K562 (cell line): ENCODE data around the gene GPX5. TPM values are rescaled to one million over a fixed set of nuclear protein-coding genes. Genes with fewer than 3 reads are reported as not detected.

ENCODE experiments used
- ARID3B ChIP-seq: fragments of 250-450 bp; sonication (Bioruptor Pico); IDR thresholded peaks from 2 replicates; pipeline ENCODE4 v1.4.0; 2020; ENCODE audit warnings: borderline replicate concordance
- CREB5 ChIP-seq: fragments of 250-450 bp; sonication (Bioruptor Pico); IDR thresholded peaks from 2 replicates; pipeline ENCODE4 v1.5.0; 2020; ENCODE audit warnings: mild to moderate bottlenecking
- CREM ChIP-seq: IDR thresholded peaks from 2 replicates; pipeline ENCODE4 v1.6.1; 2014; ENCODE audit warnings: antibody characterized with exemption, low read depth
- ETV5 ChIP-seq: sonication (generic); formaldehyde crosslinking; IDR thresholded peaks from 2 replicates; pipeline ENCODE4 v1.4.0; 2020; ENCODE audit warnings: low read depth, mild to moderate bottlenecking, missing genetic modification reagents
- GABPB2 ChIP-seq: fragments of 250-450 bp; sonication (Bioruptor Pico); conservative IDR thresholded peaks from 2 replicates; pipeline ENCODE4 v1.5.1; 2021; ENCODE audit warnings: mild to moderate bottlenecking
- HNRNPL ChIP-seq: fragments of 200-400 bp; formaldehyde crosslinking; IDR thresholded peaks from 2 replicates; pipeline ENCODE4 v1.6.1; 2017; ENCODE audit warnings: low read depth, mild to moderate bottlenecking, low read length
- HOMEZ ChIP-seq: fragments of 250-450 bp; sonication (Bioruptor Pico); IDR thresholded peaks from 2 replicates; pipeline ENCODE4 v1.4.0; 2020; ENCODE audit warnings: mild to moderate bottlenecking, moderate library complexity
- LARP7 ChIP-seq: fragments of 450-650 bp; IDR thresholded peaks from 2 replicates; pipeline ENCODE4 v1.6.1; 2016
- MAZ ChIP-seq, 2 experiments: fragments of 450-650 bp in 1 of 2; sonication (generic) in 1 of 2; formaldehyde crosslinking; IDR thresholded peaks in 1 of 2; conservative IDR thresholded peaks in 1 of 2; 2 replicates each; pipeline versions ENCODE4 v1.4.0 to v1.5.0; 2020; ENCODE audit warnings: mild to moderate bottlenecking in 1 of 2, missing genetic modification reagents in 1 of 2
- NCOR1 ChIP-seq: fragments of 450-650 bp; IDR thresholded peaks from 2 replicates; pipeline ENCODE4 v1.6.1; 2016; ENCODE audit warnings: mild to moderate bottlenecking, moderate library complexity
- NONO ChIP-seq, 2 experiments: fragments of 200-400 bp in 1 of 2; fragments of 450-650 bp in 1 of 2; formaldehyde crosslinking in 1 of 2; IDR thresholded peaks; 2 replicates each; pipeline ENCODE4 v1.6.1; 2017; ENCODE audit warnings: low read depth in 2 of 2, mild to moderate bottlenecking in 2 of 2, moderate library complexity in 2 of 2, low read length in 1 of 2
- NUFIP1 ChIP-seq: fragments of 450-650 bp; IDR thresholded peaks from 2 replicates; pipeline ENCODE4 v1.6.1; 2018; ENCODE audit not compliant: partially characterized antibody
- POLR3A ChIP-seq: IDR thresholded peaks from 2 replicates; pipeline ENCODE4 v1.6.1; 2011; ENCODE audit warnings: borderline replicate concordance, mild to moderate bottlenecking, moderate library complexity; ENCODE audit not compliant: insufficient read length, insufficient read depth; ENCODE audit errors: extremely low read depth
- PPARD ChIP-seq: fragments of 250-450 bp; sonication (Bioruptor Pico); IDR thresholded peaks from 2 replicates; pipeline ENCODE4 v1.8.0; 2022; ENCODE audit warnings: inconsistent platforms, mild to moderate bottlenecking, moderate library complexity
- SETDB1 ChIP-seq: IDR thresholded peaks from one replicate; pipeline ENCODE4 v1.6.1; 2012; ENCODE audit warnings: low read length, control low read depth, inconsistent platforms
- TCF7 ChIP-seq: sonication (generic); IDR thresholded peaks from 2 replicates; pipeline ENCODE4 v1.6.1; 2016; ENCODE audit warnings: antibody characterized with exemption, borderline replicate concordance
- TRIM25 ChIP-seq: fragments of 450-650 bp; IDR thresholded peaks from 2 replicates; pipeline ENCODE4 v1.7.0; 2016; ENCODE audit warnings: borderline replicate concordance
- ZC3H11A ChIP-seq: IDR thresholded peaks from 2 replicates; pipeline ENCODE4 v1.6.1; 2012; ENCODE audit warnings: low read depth, low read length, improper control_type of control experiment
- ZNF121 ChIP-seq: sonication (generic); formaldehyde crosslinking; conservative IDR thresholded peaks from 2 replicates; pipeline ENCODE4 v1.8.0; 2022; ENCODE audit warnings: missing genetic modification reagents
- ZNF395 ChIP-seq: fragments of 200-800 bp; sonication (Bioruptor generic); IDR thresholded peaks from 2 replicates; pipeline ENCODE4 v1.6.1; 2017; ENCODE audit warnings: missing genetic modification characterization, missing compliant biosample characterization
- ZNF778 ChIP-seq: fragments of 450-650 bp; formaldehyde crosslinking; IDR thresholded peaks from 2 replicates; pipeline ENCODE4 v1.4.0; 2020; ENCODE audit warnings: mild to moderate bottlenecking, moderate library complexity
- polyA plus RNA-seq, 8 experiments: library from polyadenylated mRNA; depleted of rRNA in 4 of 8; stranded (reverse) in 5 of 8; unstranded in 3 of 8; fragments of >200 nt; fragmentation: Nextera tagmentation in 2 of 8; fragmentation: Illumina TruSeq in 1 of 8; extraction: Ambion mirVana in 2 of 8; extraction: Trizol in 1 of 8; gene quantifications; 2 replicates each; pipeline versions ENCODE4 v1.2.1 to v1.2.3, GENCODE V29; 2011 to 2014; ENCODE audit warnings: inconsistent platforms in 1 of 8, missing spikeins in 1 of 8
- total RNA-seq, 7 experiments: library from RNA; depleted of rRNA in 6 of 7; stranded (reverse); fragments of >200 nt in 6 of 7; fragmentation: Illumina TruSeq in 2 of 7; extraction: Trizol in 2 of 7; gene quantifications; 2 replicates each; pipeline versions ENCODE4 v1.2.1 to v1.2.3, GENCODE V29; 2011 to 2021; ENCODE audit warnings: low replicate concordance in 1 of 7

GPX5 gene
- total and polyA plus RNA-seq, 9 of the 15 experiments (the other 6 are each of a cell fraction or from before 2014, with no cell fraction given): 0.07 to 0.18 (median 0.15) TPM; not detected in 6

GRCh38 chr6:28551891-28552666, 26.4 kb downstream of the GPX5 start (continued):
- TF ChIP-seq ZNF395 (CRISPR knock-in tag): no peak
- no peak for TF ChIP-seq CREM
- TF ChIP-seq MAZ (CRISPR knock-in tag; conservative IDR thresholded peaks at IDR 0.05 in 1 of 2, IDR thresholded peaks at IDR 0.05 in 1 of 2): no peak
- no peak for TF ChIP-seq NUFIP1
- TF ChIP-seq ZC3H11A: no peak
- TF ChIP-seq SETDB1: no peak
- no peak for TF ChIP-seq POLR3A
- no peak for TF ChIP-seq NONO (IDR thresholded peaks at IDR 0.05; ENCODE audit: low read depth in 2 of 2, low read length in 1 of 2)
- TF ChIP-seq HNRNPL: no peak
- no peak for TF ChIP-seq ZNF778 (CRISPR knock-in tag)
- no peak for TF ChIP-seq TCF7
- no peak for TF ChIP-seq TRIM25
- TF ChIP-seq CREB5: no peak
- no peak for TF ChIP-seq ARID3B (CRISPR knock-in tag)
- peak; percentile 23; the same call in 1 of the 2 replicates for TF ChIP-seq NCOR1
- TF ChIP-seq ETV5 (CRISPR knock-in tag): no peak
- TF ChIP-seq HOMEZ (CRISPR knock-in tag): no peak
- TF ChIP-seq GABPB2 (CRISPR knock-in tag): no peak
- no peak for TF ChIP-seq ZNF121 (CRISPR knock-in tag)
- no peak for TF ChIP-seq LARP7
- TF ChIP-seq PPARD (CRISPR knock-in tag): no peak
